ENCODE data around the gene TLL1.

The TLL1 gene

GRCh38 chr4:165963621-165964020 is 90.6 kb downstream of the TLL1 start:
- no peak for TF ChIP-seq CTCF (IDR thresholded peaks at IDR 0.05; ENCODE audit: borderline replicate concordance, control extremely low read depth, extremely low read depth, insufficient read depth, missing control alignments)
- in situ Hi-C loops (cut with MboI; ENCODE audit: low sequenced_read_pairs, unreplicated experiment): no loop called here
- no peak for DNase-seq (ENCODE audit: low spot score)

GRCh38 chr4:165964591-165964990 is 91.6 kb downstream of the TLL1 start:
- in situ Hi-C loops (cut with MboI; ENCODE audit: low sequenced_read_pairs, unreplicated experiment): no loop called here
- TF ChIP-seq CTCF (IDR thresholded peaks at IDR 0.05; ENCODE audit: borderline replicate concordance, control extremely low read depth, extremely low read depth, insufficient read depth, missing control alignments): no peak
- DNase-seq (ENCODE audit: low spot score): no peak

- DNase-seq (ENCODE audit: low spot score): no peak
- in situ Hi-C loops (cut with MboI; ENCODE audit: low sequenced_read_pairs, unreplicated experiment): no loop called here
- no peak for TF ChIP-seq CTCF (IDR thresholded peaks at IDR 0.05; ENCODE audit: borderline replicate concordance, control extremely low read depth, extremely low read depth, insufficient read depth, missing control alignments)
Observed at GRCh38 chr4:165965503-165965902, 92.5 kb downstream of the TLL1 start.

DNA sequence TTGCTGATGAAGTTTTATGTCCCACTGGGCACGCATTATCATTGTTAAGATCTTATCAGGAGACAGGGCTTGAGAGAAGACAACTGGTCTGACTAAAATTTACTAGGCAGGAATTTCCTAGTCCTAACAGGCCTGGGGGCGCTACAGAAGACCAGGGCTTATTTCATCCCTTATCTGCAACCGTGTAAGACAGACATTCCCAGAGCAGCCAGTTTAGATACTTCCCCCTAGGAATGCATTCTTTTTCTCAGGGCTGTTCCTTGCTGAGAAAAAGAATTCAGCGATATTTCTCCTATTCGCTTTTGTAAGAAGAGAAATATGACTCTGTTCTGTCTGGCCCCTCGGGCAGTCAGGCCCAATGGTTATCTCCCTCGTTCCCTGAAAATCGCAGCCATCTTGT is 93.8 kb downstream of the TLL1 start:
- in situ Hi-C loops (cut with MboI; ENCODE audit: low sequenced_read_pairs, unreplicated experiment): no loop called here
- no peak for DNase-seq (ENCODE audit: low spot score)
- TF ChIP-seq CTCF (IDR thresholded peaks at IDR 0.05; ENCODE audit: borderline replicate concordance, control extremely low read depth, extremely low read depth, insufficient read depth, missing control alignments): no peak

GRCh38 chr4:165967486-165967885 is 94.4 kb downstream of the TLL1 start:
- no peak for DNase-seq (ENCODE audit: low spot score)
- in situ Hi-C loops (cut with MboI; ENCODE audit: low sequenced_read_pairs, unreplicated experiment): no loop called here
- TF ChIP-seq CTCF (IDR thresholded peaks at IDR 0.05; ENCODE audit: borderline replicate concordance, control extremely low read depth, extremely low read depth, insufficient read depth, missing control alignments): no peak

DNA sequence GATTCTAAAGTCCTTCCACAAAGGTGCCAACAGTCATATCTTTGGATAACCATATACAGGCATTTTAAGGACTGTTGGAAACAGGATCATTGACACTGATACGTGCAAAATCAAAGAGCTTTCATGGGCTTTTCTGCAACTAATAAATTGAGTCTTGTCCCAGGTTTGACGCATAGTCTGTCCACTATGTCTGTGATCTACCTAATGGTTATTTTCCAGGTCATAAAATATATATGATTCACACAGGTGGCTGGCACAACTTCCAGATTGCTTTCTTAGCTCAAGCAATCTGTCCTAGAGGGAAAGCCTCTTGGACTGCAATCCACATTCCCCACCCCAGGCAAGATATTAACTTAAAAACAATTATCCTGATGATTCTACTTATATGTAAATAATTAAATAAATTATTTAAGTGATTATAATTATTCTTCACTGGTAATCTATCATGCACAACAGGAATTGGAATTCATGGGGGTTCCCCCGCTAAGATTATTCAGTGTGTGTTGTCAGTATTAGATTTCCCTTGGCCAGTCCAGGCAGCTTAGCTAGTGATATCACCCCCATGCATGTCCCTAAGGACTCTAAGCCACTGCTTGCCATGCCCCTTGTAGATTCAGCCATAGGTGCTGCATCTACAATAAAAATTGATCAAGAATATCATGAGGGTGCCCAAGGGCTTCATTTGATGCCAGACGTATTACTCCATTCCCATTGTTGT is 97.8 kb downstream of the TLL1 start:
- in situ Hi-C loops (cut with MboI; ENCODE audit: low sequenced_read_pairs, unreplicated experiment): no loop called here
- DNase-seq (ENCODE audit: low spot score): no peak
- TF ChIP-seq CTCF (IDR thresholded peaks at IDR 0.05; ENCODE audit: borderline replicate concordance, control extremely low read depth, extremely low read depth, insufficient read depth, missing control alignments): no peak
